LNCAP (cell line): ENCODE results near the gene SLC34A1.

Source experiments
- TF ChIP-seq, protein P1 (sequence below): fragments of 450-650 bp; IDR thresholded peaks from 2 replicates; pipeline ENCODE4 v1.5.1; 2017; ENCODE audit warnings: mild to moderate bottlenecking

SLC34A1 gene

DNA sequence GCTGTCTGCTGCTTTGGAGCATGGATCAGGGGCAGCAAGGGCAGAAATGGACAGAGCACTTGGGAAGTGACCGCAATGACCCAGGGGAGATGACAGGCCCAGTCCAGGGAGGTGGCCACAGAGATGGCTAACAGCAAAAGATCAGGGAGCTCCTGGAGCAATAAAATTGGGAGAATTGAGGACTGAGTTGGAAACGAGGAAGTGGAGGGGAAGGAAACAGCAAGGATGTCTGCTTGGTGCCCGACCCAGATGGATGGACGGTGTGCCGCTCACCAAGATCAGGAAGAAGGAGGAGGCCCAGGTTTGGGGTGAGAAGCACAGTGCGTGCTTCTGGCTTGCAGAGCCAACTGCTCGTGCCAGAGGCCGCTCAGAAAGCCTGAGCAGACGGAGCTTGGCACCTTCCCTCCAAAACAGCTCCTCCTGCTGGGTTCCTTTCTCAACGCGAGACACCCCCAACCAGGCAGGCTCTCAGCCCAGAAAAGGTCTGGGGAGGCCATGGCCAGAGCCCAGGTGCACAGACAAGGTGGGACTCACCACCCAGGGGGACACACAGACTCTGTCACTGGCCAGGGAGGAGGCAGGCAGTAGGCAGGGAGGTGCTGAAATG lies 1.7 kb upstream of the SLC34A1 start:
- TF ChIP-seq, protein P1, sequence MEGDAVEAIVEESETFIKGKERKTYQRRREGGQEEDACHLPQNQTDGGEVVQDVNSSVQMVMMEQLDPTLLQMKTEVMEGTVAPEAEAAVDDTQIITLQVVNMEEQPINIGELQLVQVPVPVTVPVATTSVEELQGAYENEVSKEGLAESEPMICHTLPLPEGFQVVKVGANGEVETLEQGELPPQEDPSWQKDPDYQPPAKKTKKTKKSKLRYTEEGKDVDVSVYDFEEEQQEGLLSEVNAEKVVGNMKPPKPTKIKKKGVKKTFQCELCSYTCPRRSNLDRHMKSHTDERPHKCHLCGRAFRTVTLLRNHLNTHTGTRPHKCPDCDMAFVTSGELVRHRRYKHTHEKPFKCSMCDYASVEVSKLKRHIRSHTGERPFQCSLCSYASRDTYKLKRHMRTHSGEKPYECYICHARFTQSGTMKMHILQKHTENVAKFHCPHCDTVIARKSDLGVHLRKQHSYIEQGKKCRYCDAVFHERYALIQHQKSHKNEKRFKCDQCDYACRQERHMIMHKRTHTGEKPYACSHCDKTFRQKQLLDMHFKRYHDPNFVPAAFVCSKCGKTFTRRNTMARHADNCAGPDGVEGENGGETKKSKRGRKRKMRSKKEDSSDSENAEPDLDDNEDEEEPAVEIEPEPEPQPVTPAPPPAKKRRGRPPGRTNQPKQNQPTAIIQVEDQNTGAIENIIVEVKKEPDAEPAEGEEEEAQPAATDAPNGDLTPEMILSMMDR, result peak; percentile 47

DNA sequence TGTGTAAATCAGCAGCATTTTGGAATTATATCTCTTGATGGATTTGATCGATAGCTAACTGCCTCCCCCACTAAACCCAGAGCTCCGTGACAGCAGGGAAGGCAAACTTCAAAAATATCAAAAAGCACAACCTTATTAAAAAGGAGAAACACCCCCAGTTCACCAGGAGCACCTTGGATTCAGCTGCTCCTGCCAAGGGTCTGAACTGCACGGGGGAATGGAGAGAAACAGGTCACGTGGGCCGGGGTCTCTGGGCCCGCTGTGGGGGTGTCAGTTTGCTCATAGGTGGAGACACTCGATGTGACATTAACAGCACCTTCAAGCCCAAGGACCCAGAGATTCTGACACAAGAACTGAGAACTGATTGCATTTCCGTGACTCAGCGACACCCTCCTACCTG lies 1.1 kb upstream of the SLC34A1 start:
- TF ChIP-seq, protein P1, result no peak

DNA sequence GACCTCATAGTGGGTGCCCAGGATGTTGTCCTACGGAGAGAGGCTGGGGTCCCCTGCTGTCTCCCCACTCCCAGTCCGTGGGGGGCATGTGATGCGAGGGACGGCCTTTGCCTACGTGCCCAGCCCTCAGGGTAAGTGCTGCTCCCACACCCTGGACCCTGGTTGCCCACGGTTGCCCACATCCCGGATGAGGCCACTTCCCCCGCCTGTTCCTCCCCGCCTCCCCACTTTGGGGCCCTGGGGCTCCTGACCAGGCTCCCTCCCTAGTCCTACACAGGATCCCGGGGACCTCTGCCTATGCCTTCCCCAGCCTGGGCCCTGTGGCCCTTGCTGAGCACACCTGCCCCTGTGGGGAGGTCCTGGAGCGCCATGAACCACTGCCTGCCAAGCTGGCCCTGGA lies 1.5 kb downstream of the SLC34A1 start:
- TF ChIP-seq, protein P1, result no peak

DNA sequence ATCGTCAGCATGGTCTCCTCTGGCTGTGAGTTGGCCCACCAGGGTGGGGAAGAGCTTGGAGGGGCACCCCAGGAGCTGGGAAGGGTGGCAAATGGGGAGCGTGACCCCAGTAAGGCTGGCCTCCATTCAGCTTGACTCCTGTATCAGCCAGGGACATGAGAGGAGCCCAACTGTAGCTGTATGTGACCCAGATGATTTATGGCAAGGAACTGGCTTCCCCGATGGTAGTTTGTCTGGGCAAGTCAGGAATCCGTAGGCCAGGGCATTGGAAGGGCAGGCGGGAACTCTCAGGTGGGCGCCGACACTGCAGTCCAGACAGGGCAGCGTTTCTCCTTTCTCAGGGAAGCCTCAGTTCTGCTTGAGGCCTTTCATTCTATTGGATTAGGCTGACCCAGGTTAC lies 2.3 kb downstream of the SLC34A1 start:
- TF ChIP-seq, protein P1, result no peak

DNA sequence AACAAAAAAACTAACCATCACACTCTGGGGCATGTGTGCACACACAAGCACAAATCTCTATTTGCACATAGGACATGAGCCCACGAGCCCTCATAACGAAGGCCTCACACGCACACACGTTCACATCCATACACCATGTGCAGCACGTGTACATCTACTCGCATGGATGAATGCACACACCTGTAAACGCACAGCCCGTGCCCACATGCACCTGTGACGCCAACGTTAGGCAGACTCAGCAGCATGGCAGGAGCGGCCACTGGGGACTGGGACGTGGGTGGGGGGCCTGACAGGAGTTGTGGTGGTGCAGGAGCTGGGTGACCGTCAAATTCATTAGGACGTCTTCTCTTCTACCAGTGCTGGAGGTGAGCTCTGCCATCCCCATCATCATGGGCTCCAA lies 3.2 kb downstream of the SLC34A1 start:
- TF ChIP-seq, protein P1, result no peak

DNA sequence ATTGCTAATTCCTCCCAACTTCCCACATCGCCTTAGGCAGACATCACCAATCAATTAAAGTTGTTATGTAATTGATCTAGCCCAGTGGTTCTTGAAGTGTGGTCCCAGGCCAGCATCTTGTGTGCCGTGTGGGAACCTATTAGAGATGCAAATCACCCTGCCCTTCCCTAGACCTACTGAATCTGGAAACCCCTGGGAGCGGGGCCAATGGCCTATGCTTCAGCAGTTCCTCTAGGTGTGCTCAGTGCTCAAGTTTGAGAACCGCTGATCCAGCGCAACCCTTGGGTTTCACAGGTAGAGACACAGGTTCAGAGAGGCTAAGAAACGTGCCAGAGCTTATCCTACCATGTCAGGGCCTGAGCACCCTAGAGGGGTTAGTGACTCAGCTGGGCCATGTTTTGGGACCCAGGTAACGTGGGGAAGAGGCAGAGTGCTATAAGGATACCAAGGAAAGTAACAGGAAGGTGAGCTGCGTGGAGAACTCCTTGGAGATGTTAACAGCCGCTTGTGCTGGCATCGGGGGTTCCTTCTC lies 4.4 kb downstream of the SLC34A1 start:
- TF ChIP-seq, protein P1, result no peak

DNA sequence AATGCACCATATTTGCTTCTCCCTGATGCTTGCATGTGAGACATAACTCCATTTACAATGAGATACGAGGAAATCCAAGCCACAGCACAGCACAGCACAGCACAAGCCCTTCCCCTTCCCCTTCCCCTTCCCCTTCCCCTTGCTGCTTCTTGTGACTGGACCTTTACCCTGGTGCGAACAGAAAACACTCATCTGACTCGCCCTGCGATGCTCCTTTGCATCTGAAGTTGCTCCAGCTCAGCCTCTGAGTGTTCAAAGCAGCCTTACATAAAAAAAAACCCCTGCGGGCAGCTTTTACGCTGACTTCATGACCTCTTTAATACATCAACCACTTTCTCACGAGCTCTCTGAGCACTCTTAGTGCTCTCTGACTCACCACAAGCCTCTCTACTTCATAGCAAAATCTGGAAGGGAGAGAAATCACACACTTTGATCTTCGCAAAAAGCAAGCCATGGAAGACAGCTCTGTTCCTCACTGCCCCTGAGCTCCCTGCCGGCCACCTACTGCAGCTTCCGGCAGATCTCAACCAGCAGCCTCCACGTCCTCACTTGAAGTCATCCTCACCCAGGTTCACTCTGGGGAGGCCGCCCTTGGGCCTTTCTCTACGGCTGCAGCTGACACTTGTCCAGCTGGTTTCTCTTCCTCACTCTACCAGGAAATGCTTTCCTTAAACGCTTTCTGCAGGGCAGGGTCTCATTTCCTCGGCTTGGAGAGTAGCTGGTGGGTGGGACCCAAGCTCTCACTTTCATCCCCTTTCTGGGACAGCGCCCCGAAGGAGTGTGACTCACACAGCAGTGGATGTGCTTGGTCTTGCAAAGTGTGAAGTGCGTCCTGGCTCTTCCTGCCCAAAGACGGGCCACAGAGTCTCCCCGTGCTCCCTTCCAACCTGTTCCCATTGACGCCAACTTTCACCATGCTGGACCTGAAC lies 5.3 kb downstream of the SLC34A1 start:
- TF ChIP-seq, protein P1, result no peak
